ENCODE measurements around the gene SH2D7.

SH2D7 gene

DNA sequence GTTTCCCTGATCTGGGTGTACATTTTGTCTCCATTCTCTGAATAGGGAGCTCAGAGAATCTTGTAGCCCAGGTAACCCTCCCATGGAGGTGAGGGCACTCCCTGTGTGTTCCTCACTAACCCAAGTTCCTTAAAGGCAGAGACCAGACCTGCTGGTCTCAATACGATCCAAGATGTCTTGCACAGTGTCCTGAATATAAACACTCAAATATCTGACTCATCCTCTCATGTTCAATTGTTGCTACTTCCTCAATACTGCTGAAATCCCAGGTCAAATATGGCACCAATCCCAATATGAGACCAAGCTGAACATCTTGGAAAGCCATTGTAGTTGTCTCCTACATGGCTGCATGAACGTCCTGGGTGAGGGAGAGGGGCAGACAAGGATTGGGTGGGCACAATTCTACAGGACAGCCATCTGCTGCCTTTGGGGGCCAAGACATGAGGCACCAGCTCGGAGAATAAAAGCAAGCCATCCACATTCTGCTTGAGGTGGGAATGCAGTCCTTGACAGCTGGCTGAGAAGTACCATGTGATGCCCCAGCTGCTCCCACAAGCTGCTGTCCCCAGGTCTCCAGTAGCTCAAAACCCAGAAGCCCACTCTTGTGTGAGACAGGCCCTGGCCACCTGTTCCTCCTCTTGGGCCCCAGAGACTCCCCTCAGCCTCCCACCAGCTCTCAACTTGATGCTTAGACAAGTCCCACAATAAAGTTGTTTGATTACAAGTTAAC, 33.1 kb upstream of the SH2D7 start:
- TF ChIP-seq, protein P1, sequence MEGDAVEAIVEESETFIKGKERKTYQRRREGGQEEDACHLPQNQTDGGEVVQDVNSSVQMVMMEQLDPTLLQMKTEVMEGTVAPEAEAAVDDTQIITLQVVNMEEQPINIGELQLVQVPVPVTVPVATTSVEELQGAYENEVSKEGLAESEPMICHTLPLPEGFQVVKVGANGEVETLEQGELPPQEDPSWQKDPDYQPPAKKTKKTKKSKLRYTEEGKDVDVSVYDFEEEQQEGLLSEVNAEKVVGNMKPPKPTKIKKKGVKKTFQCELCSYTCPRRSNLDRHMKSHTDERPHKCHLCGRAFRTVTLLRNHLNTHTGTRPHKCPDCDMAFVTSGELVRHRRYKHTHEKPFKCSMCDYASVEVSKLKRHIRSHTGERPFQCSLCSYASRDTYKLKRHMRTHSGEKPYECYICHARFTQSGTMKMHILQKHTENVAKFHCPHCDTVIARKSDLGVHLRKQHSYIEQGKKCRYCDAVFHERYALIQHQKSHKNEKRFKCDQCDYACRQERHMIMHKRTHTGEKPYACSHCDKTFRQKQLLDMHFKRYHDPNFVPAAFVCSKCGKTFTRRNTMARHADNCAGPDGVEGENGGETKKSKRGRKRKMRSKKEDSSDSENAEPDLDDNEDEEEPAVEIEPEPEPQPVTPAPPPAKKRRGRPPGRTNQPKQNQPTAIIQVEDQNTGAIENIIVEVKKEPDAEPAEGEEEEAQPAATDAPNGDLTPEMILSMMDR (IDR thresholded peaks at IDR 0.05; ENCODE audit: borderline replicate concordance, control extremely low read depth, extremely low read depth, insufficient read depth, missing control alignments) = no peak
- DNase-seq (ENCODE audit: low spot score) = no peak
- in situ Hi-C loops (cut with MboI; ENCODE audit: low sequenced_read_pairs, unreplicated experiment) = no loop called here

GRCh38 chr15:78060232-78060631, 32.1 kb upstream of the SH2D7 start:
- DNase-seq (ENCODE audit: low spot score) = no peak
- in situ Hi-C loops (cut with MboI; ENCODE audit: low sequenced_read_pairs, unreplicated experiment) = no loop called here
- TF ChIP-seq, protein P1 (IDR thresholded peaks at IDR 0.05; ENCODE audit: borderline replicate concordance, control extremely low read depth, extremely low read depth, insufficient read depth, missing control alignments) = no peak

DNA sequence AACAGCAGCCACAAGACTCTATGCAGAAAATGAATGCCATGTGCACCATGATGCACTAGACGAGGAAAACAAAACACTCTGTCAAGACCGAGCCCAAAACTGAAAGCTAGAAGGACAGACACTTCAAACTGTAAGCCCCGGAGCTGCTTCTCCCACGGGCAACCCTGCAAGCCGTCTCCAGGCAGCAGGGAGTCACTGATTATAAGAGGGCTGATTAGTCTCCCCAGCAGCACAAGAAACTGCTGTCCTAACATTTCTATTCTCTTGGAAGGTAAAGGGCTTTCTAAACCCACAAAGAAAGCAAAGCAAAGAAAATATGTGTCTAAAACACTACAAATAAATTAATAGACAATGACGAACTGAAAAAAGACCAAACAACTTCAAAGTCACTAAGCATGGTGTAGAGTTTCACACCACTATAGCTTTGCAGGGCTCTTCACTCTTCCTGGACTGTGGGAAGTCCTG, 30.4 kb upstream of the SH2D7 start:
- DNase-seq (ENCODE audit: low spot score) = peak; percentile 52
- in situ Hi-C loops (cut with MboI; ENCODE audit: low sequenced_read_pairs, unreplicated experiment) = no loop called here
- TF ChIP-seq, protein P1 (IDR thresholded peaks at IDR 0.05; ENCODE audit: borderline replicate concordance, control extremely low read depth, extremely low read depth, insufficient read depth, missing control alignments) = no peak

GRCh38 chr15:78063217-78063616, 29.1 kb upstream of the SH2D7 start:
- DNase-seq (ENCODE audit: low spot score) = no peak
- in situ Hi-C loops (cut with MboI; ENCODE audit: low sequenced_read_pairs, unreplicated experiment) = no loop called here
- TF ChIP-seq, protein P1 (IDR thresholded peaks at IDR 0.05; ENCODE audit: borderline replicate concordance, control extremely low read depth, extremely low read depth, insufficient read depth, missing control alignments) = no peak

DNA sequence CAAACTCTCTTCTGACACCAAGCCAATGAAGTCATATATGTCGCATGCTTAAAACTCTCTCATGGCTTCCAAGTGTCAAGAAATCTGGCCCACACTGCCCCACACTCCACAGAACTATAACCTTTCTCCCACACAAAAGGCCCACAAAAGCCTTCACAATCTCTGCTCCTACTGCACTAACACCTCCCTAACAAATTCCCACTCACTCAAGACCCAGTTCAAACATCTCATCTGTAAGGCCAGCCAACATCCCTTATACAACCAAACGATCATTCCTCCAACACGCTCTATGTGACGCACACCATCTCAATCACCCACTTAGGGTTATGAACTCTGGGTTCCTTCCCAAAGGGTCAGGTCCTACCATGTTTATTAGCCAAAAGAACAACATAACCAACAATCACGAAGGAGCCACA, 28.4 kb upstream of the SH2D7 start:
- in situ Hi-C loops (cut with MboI; ENCODE audit: low sequenced_read_pairs, unreplicated experiment) = no loop called here
- no peak for DNase-seq (ENCODE audit: low spot score)
- TF ChIP-seq, protein P1 (IDR thresholded peaks at IDR 0.05; ENCODE audit: borderline replicate concordance, control extremely low read depth, extremely low read depth, insufficient read depth, missing control alignments) = no peak

DNA sequence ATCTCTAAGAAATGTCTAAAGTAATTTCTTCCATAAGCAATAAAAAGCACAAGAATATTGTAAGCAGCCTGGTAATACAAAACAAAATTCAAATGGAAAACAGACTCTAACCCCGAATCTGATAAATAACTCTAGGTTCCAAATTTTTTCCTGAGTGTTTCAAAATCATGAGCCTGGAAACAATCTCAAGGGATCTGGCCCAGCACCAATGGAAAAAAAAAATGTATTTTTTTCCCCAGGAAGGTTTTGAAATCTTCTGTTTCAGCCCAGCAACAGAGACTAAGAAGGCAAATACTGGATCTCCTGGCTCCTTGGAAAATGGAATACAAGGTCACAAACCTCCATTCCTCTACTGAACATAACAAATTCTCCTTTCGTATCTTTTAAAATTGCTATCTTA, 27.8 kb upstream of the SH2D7 start:
- in situ Hi-C loops (cut with MboI; ENCODE audit: low sequenced_read_pairs, unreplicated experiment) = no loop called here
- DNase-seq (ENCODE audit: low spot score) = no peak
- TF ChIP-seq, protein P1 (IDR thresholded peaks at IDR 0.05; ENCODE audit: borderline replicate concordance, control extremely low read depth, extremely low read depth, insufficient read depth, missing control alignments) = no peak
